ENCODE data around the gene RBP3. TPM values are rescaled to one million over a fixed set of nuclear protein-coding genes. Genes with fewer than 3 reads are reported as not detected.

The RBP3 gene
- polyA plus RNA-seq, 3 donors, result not detected

- H3K27ac ChIP-seq (ENCODE audit: low read depth in 1 of 2, low read length in 2 of 2), result no peak overlapping the region
- no peaks in the 10 kb centered on the region for H3K9me3 ChIP-seq (replicated peaks in 1 of 2; ENCODE audit: control insufficient read depth in 1 of 2, insufficient read depth in 1 of 2, low read length in 2 of 2)
- intact Hi-C loops (cut with micrococcal nuclease), result no loop called here
- Mint-ChIP-seq H3K27ac (no peak overlapping the region), H3K36me3 (no peaks in the 10 kb centered on the region), H3K4me3 (no peak overlapping the region), H3K27me3 (ENCODE audit: low read depth in 3 of 3) (peaks cover 0 to 2% (median 2%) of the 10 kb centered on the region in 3 donors), H3K9me3 (no peaks in the 10 kb centered on the region), H3K4me1 (no peaks in the 10 kb centered on the region)
- H3K4me2 ChIP-seq (replicated peaks; ENCODE audit: extremely low read depth, low read length, poor library complexity, severe bottlenecking), result no peak overlapping the region
- H3K27me3 ChIP-seq (ENCODE audit: control insufficient read depth in 2 of 2, insufficient read depth in 2 of 2, low read length in 2 of 2), result no peaks in the 10 kb centered on the region
- H4K20me1 ChIP-seq (ENCODE audit: insufficient read depth, low read length), result no peaks in the 10 kb centered on the region
- no peaks in the 10 kb centered on the region for H3K79me2 ChIP-seq (ENCODE audit: insufficient read depth, low read length)
- no peak for TF ChIP-seq CTCF (IDR thresholded peaks at IDR 0.05)
- no peak overlapping the region for H2AFZ ChIP-seq (ENCODE audit: insufficient read depth, low read depth, low read length, poor library complexity, severe bottlenecking)
- 70% methylated on average over 10 of the region's 14 CpGs for WGBS (ENCODE audit: insufficient coverage)
- no peak overlapping the region for H3K4me3 ChIP-seq (replicated peaks in 1 of 3; ENCODE audit: low read depth in 2 of 3, low read length in 3 of 3)
- H3K4me1 ChIP-seq (ENCODE audit: control insufficient read depth in 1 of 2, insufficient read depth in 2 of 2, low read length in 2 of 2), result no peaks in the 10 kb centered on the region
- DNase-seq, result no peak
- no peaks in the 10 kb centered on the region for H3K36me3 ChIP-seq (replicated peaks in 1 of 2; ENCODE audit: control insufficient read depth in 1 of 2, insufficient read depth in 2 of 2, low read length in 2 of 2)
- H3K9ac ChIP-seq (ENCODE audit: insufficient read depth, low read length, poor library complexity, severe bottlenecking), result no peak overlapping the region
Measured at GRCh38 chr10:47360419-47361040, 12.4 kb downstream of the RBP3 start.

GRCh38 chr10:47361293-47361692 is 13.1 kb downstream of the RBP3 start:
- Histone ChIP-seq H3K27ac (ENCODE audit: low read depth in 1 of 2, low read length in 2 of 2) (no peak overlapping the region), H3K4me1 (ENCODE audit: control insufficient read depth in 1 of 2, insufficient read depth in 2 of 2, low read length in 2 of 2) (no peaks in the 10 kb centered on the region), H3K4me3 (replicated peaks in 1 of 3; ENCODE audit: low read depth in 2 of 3, low read length in 3 of 3) (no peak overlapping the region), H3K36me3 (replicated peaks in 1 of 2; ENCODE audit: control insufficient read depth in 1 of 2, insufficient read depth in 2 of 2, low read length in 2 of 2) (no peaks in the 10 kb centered on the region), H3K27me3 (ENCODE audit: control insufficient read depth in 2 of 2, insufficient read depth in 2 of 2, low read length in 2 of 2) (no peaks in the 10 kb centered on the region), H3K9ac (ENCODE audit: insufficient read depth, low read length, poor library complexity, severe bottlenecking) (no peak overlapping the region), H4K20me1 (ENCODE audit: insufficient read depth, low read length) (no peaks in the 10 kb centered on the region), H3K79me2 (ENCODE audit: insufficient read depth, low read length) (no peaks in the 10 kb centered on the region), H3K9me3 (replicated peaks in 1 of 2; ENCODE audit: control insufficient read depth in 1 of 2, insufficient read depth in 1 of 2, low read length in 2 of 2) (no peaks in the 10 kb centered on the region), H2AFZ (ENCODE audit: insufficient read depth, low read depth, low read length, poor library complexity, severe bottlenecking) (no peak overlapping the region), H3K4me2 (replicated peaks; ENCODE audit: extremely low read depth, low read length, poor library complexity, severe bottlenecking) (no peak overlapping the region)
- Mint-ChIP-seq H3K27ac (no peak overlapping the region), H3K36me3 (no peaks in the 10 kb centered on the region), H3K9me3 (no peaks in the 10 kb centered on the region), H3K4me1 (no peaks in the 10 kb centered on the region), H3K4me3 (no peak overlapping the region), H3K27me3 (ENCODE audit: low read depth in 3 of 3) (peaks cover 0 to 2% (median 2%) of the 10 kb centered on the region in 3 donors)
- DNase-seq, result peak; percentile 16 to 33 (median 26)
- intact Hi-C loops (cut with micrococcal nuclease), result no loop called here
- TF ChIP-seq CTCF (IDR thresholded peaks at IDR 0.05), result peak; percentile 87
- 66% methylated on average over 8 of the region's 9 CpGs for WGBS (ENCODE audit: insufficient coverage)
